ENCODE data around the gene PLA2G12B. TPM values are rescaled to one million over a fixed set of nuclear protein-coding genes. Genes with fewer than 3 reads are reported as not detected.
A peak's percentile ranks its signal among the peaks of the same experiment; 100 is the strongest.
"Not testable (repeated sequence)": the region's sequence is repeated elsewhere in the genome, so short reads cannot be mapped to it uniquely, and the experiment has no call there.

PLA2G12B gene, protein sequence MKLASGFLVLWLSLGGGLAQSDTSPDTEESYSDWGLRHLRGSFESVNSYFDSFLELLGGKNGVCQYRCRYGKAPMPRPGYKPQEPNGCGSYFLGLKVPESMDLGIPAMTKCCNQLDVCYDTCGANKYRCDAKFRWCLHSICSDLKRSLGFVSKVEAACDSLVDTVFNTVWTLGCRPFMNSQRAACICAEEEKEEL
- total RNA-seq, result 10 to 100 TPM; 28.7 to 59.8 (median 45.5) TPM
- long read RNA-seq, partial matches to known transcripts, result 1 of 13 reads
- long read RNA-seq, other reads (novel, unspliced or antisense), result 8 of 13 reads

DNA sequence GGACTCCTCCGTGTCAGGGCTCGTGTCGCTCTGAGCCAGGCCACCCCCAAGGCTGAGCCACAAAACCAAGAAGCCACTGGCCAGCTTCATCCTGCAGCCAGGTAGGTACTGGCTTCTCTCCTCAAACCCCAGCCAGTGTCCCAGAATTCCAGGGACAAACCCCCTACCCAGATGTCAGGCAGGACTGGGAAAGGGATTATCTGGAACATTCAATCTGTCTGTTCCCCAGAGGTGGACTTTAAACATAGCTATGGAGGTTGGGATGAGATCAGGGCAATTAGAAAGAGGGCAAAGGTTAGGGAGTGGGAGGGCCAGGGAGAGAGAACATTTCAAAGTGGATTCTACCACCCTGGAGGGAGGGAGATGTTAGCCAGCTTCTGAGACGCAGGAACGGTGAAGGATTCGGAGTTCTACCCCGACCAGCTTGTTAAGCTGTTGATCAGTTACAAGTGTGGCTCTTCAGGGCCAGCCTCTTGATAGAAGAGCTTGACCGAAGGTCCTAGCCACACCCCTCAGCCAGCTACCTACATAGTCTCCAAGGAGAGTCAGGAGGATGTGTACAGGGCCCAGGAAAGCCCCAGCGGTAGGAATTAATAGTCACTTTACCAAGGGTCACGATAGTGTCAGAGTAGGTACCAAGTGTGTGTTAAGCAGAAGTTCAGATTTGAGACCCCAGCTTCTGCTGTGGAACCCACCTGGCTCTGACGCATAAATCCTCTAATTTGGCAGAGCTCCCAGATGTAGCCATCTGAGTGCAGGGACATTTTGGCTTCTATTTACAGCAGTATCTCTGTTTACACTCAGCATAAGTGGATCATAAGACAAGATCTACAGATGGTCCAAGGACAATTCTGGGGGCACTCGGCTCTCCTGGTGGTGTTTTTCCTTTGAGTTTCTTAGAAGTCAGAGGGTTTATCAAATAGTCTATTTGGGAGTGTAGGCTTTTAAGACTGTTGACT, at the start of gene PLA2G12B:
Gene PLA2G12B, minus strand, starts transcription at position 211 of the 959 bp plus-strand sequence. Its CDS starts 121 bp downstream, at position 90.
- H3K27ac ChIP-seq, result peak within 1 kb of the TSS; percentile 86 to 96 (median 96)
- peak within 1 kb of the TSS; percentile 36 to 70 (median 68) for H3K4me3 ChIP-seq
- H3K4me1 ChIP-seq, result peaks cover 0 to 24% (median 7%) of the 10 kb centered on the region in 4 donors
- ATAC-seq (peak; percentile 82 to 91 (median 86)), DNase-seq (peak in 2 of 3 donors; percentile 27 to 70)
- no peaks in the 10 kb centered on the region for H3K36me3 ChIP-seq
- peak; percentile 54 for TF ChIP-seq POLR2A (IDR thresholded peaks at IDR 0.05)
- TF ChIP-seq, protein P1, sequence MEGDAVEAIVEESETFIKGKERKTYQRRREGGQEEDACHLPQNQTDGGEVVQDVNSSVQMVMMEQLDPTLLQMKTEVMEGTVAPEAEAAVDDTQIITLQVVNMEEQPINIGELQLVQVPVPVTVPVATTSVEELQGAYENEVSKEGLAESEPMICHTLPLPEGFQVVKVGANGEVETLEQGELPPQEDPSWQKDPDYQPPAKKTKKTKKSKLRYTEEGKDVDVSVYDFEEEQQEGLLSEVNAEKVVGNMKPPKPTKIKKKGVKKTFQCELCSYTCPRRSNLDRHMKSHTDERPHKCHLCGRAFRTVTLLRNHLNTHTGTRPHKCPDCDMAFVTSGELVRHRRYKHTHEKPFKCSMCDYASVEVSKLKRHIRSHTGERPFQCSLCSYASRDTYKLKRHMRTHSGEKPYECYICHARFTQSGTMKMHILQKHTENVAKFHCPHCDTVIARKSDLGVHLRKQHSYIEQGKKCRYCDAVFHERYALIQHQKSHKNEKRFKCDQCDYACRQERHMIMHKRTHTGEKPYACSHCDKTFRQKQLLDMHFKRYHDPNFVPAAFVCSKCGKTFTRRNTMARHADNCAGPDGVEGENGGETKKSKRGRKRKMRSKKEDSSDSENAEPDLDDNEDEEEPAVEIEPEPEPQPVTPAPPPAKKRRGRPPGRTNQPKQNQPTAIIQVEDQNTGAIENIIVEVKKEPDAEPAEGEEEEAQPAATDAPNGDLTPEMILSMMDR (IDR thresholded peaks at IDR 0.05), result no peak
- no peaks in the 10 kb centered on the region for H3K9me3 ChIP-seq
- 38% methylated on average over 8 of the region's 12 CpGs for WGBS (ENCODE audit: insufficient coverage, low coverage, low lambda C conversion rate, missing lambda C conversion rate)
- no peaks in the 10 kb centered on the region for H3K27me3 ChIP-seq
- intact Hi-C loops (cut with DNase I), result no loop called here

GRCh38 chr10:73003822-73004221, 49.2 kb upstream of the PLA2G12B start:
- no peaks in the 10 kb centered on the region for H3K4me1 ChIP-seq
- H3K27me3 ChIP-seq, result no peaks in the 10 kb centered on the region
- H3K9me3 ChIP-seq, result no peaks in the 10 kb centered on the region
- intact Hi-C loops (cut with DNase I), result no loop called here
- H3K4me3 ChIP-seq, result no peak overlapping the region
- no peak overlapping the region for H3K27ac ChIP-seq
- TF ChIP-seq, protein P1 (IDR thresholded peaks at IDR 0.05), result no peak
- TF ChIP-seq POLR2A (IDR thresholded peaks at IDR 0.05), result no peak
- ATAC-seq, result peak in 1 of 4 donors; percentile 3
- DNase-seq, result no peak
- peaks cover 7 to 46% (median 7%) of the 10 kb centered on the region in 4 donors for H3K36me3 ChIP-seq

GRCh38 chr10:73000973-73001372, 46.4 kb upstream of the PLA2G12B start:
- ATAC-seq, result no peak
- no peak for DNase-seq
- Histone ChIP-seq H3K4me1 (no peaks in the 10 kb centered on the region), H3K27ac (no peak overlapping the region), H3K9me3 (no peaks in the 10 kb centered on the region), H3K27me3 (no peaks in the 10 kb centered on the region), H3K36me3 (peaks cover 6 to 17% (median 7%) of the 10 kb centered on the region in 4 donors), H3K4me3 (no peak overlapping the region)
- TF ChIP-seq, protein P1 (IDR thresholded peaks at IDR 0.05), result no peak
- TF ChIP-seq POLR2A (IDR thresholded peaks at IDR 0.05), result no peak
- WGBS (ENCODE audit: insufficient coverage, low coverage, low lambda C conversion rate, missing lambda C conversion rate), result 88% methylated on average over 3 of the region's 3 CpGs
- intact Hi-C loops (cut with DNase I), result no loop called here

DNA sequence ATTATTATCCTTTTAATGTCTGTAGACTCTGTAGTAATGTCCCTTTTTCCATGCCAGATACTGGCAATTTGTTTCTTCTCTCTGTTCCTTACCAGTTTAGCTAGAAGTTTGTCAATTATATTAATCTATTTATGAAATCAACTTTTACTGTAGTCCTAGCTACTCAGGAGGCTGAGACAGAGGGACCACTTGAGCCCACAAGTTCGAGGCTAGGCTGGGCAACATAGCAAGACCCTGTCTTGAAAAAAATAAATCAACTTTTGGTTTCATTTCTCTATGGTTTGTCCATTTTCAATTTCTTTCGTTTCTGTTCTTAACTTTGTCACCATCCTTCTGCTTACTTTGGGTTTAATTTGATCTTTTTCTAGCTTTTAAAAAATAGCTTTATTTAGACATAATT, 42.5 kb upstream of the PLA2G12B start:
- Histone ChIP-seq H3K36me3 (no peaks in the 10 kb centered on the region), H3K27ac (no peak overlapping the region), H3K27me3 (no peaks in the 10 kb centered on the region), H3K4me1 (no peaks in the 10 kb centered on the region), H3K9me3 (no peaks in the 10 kb centered on the region), H3K4me3 (no peak overlapping the region)
- intact Hi-C loops (cut with DNase I), result no loop called here
- 96% methylated on average over 2 of the region's 2 CpGs for WGBS (ENCODE audit: insufficient coverage, low coverage, low lambda C conversion rate, missing lambda C conversion rate)
- TF ChIP-seq POLR2A (IDR thresholded peaks at IDR 0.05), result no peak
- TF ChIP-seq, protein P1 (IDR thresholded peaks at IDR 0.05), result no peak
- ATAC-seq (no peak), DNase-seq (no peak)

- intact Hi-C loops (cut with DNase I); H3K4me3 ChIP-seq; H3K4me1 ChIP-seq; DNase-seq; H3K36me3 ChIP-seq; H3K27me3 ChIP-seq; ATAC-seq; H3K27ac ChIP-seq; H3K9me3 ChIP-seq: not testable (repeated sequence)
Measured at GRCh38 chr10:72995459-72995858, 40.9 kb upstream of the PLA2G12B start.

DNA sequence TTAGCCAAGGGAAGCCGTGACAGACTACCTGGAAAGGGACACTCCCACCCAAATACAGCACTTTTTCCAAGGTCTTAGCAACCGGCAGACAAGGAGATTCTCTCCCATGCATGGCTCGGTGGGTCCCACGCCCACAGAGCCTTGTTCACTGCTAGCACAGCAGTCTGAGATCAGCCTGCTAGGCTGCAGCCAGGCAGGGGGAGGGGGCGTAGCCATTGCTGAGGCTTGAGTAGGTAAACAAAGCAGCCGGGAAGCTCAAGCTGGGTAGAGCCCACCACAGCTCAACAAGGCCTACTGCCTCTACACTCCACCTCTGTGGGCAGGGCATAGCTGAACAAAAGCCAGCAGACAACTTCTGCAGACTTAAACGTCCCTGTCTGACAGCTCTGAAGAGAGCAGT, 35.2 kb upstream of the PLA2G12B start:
- H3K36me3 ChIP-seq; intact Hi-C loops (cut with DNase I); H3K27me3 ChIP-seq; H3K4me1 ChIP-seq; H3K27ac ChIP-seq; H3K9me3 ChIP-seq; DNase-seq; H3K4me3 ChIP-seq: not testable (repeated sequence)
- ATAC-seq, result peak in 1 of 4 donors; percentile 12
- WGBS (ENCODE audit: insufficient coverage, low coverage, low lambda C conversion rate, missing lambda C conversion rate), result 86% methylated on average over 2 of the region's 7 CpGs

GRCh38 chr10:72984618-72985017, 30.0 kb upstream of the PLA2G12B start:
- not testable (repeated sequence) for DNase-seq
- 90% methylated on average over 3 of the region's 4 CpGs for WGBS (ENCODE audit: insufficient coverage, low coverage, low lambda C conversion rate, missing lambda C conversion rate)

More at GRCh38 chr10:72984618-72985017, 30.0 kb upstream of the PLA2G12B start:
- H3K27me3 ChIP-seq; H3K36me3 ChIP-seq; ATAC-seq; H3K9me3 ChIP-seq; H3K27ac ChIP-seq; intact Hi-C loops (cut with DNase I); H3K4me1 ChIP-seq; H3K4me3 ChIP-seq: not testable (repeated sequence)
